ENCODE data around the gene LPAR5. TPM values are rescaled to one million over a fixed set of nuclear protein-coding genes. Genes with fewer than 3 reads are reported as not detected.

The LPAR5 gene
- total and polyA plus RNA-seq, 12 donors: 1.7 to 10.0 (median 4.1) TPM

GRCh38 chr12:6640497-6640896 is 4.7 kb upstream of the LPAR5 start:
- Histone ChIP-seq H3K4me3 (no peak overlapping the region), H3K27ac (no peak overlapping the region), H3K27me3 (no peaks in the 10 kb centered on the region), H3K36me3 (no peaks in the 10 kb centered on the region), H3K9me3 (peaks cover 0 to 15% (median 0%) of the 10 kb centered on the region in 11 donors), H3K4me1 (peaks cover 0 to 54% (median 0%) of the 10 kb centered on the region in 9 donors)
- intact Hi-C loops (cut with DNase I): no loop called here
- TF ChIP-seq, protein P1, sequence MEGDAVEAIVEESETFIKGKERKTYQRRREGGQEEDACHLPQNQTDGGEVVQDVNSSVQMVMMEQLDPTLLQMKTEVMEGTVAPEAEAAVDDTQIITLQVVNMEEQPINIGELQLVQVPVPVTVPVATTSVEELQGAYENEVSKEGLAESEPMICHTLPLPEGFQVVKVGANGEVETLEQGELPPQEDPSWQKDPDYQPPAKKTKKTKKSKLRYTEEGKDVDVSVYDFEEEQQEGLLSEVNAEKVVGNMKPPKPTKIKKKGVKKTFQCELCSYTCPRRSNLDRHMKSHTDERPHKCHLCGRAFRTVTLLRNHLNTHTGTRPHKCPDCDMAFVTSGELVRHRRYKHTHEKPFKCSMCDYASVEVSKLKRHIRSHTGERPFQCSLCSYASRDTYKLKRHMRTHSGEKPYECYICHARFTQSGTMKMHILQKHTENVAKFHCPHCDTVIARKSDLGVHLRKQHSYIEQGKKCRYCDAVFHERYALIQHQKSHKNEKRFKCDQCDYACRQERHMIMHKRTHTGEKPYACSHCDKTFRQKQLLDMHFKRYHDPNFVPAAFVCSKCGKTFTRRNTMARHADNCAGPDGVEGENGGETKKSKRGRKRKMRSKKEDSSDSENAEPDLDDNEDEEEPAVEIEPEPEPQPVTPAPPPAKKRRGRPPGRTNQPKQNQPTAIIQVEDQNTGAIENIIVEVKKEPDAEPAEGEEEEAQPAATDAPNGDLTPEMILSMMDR (IDR thresholded peaks at IDR 0.05): no peak
- DNase-seq (no peak), ATAC-seq (no peak)
- WGBS, 2 donors: 93 to 96% methylated on average over 4 of the region's 4 CpGs

- TF ChIP-seq, protein P1 (IDR thresholded peaks at IDR 0.05): no peak
- Histone ChIP-seq H3K4me1 (peaks cover 0 to 48% (median 0%) of the 10 kb centered on the region in 9 donors), H3K27me3 (no peaks in the 10 kb centered on the region), H3K36me3 (no peaks in the 10 kb centered on the region), H3K9me3 (peaks cover 0 to 11% (median 0%) of the 10 kb centered on the region in 11 donors), H3K4me3 (no peak overlapping the region), H3K27ac (peak overlapping the region in 3 of 10 donors; percentile 4 to 73 (median 22))
- DNase-seq (no peak), ATAC-seq (peak in 2 of 8 donors; percentile 29 to 67)
- WGBS, 2 donors: 69 to 76% methylated on average over 11 of the region's 11 CpGs
- intact Hi-C loops (cut with DNase I): no loop called here
Measured at GRCh38 chr12:6639151-6639801, 3.5 kb upstream of the LPAR5 start.

- TF ChIP-seq, protein P1 (IDR thresholded peaks at IDR 0.05): no peak
- no peaks in the 10 kb centered on the region for H3K36me3 ChIP-seq
- DNase-seq: no peak
- H3K4me1 ChIP-seq: peaks cover 0 to 41% (median 0%) of the 10 kb centered on the region in 9 donors
- H3K4me3 ChIP-seq: no peak overlapping the region
- H3K9me3 ChIP-seq: peaks cover 0 to 1% (median 0%) of the 10 kb centered on the region in 11 donors
- H3K27ac ChIP-seq: peak overlapping the region in 1 of 10 donors; percentile 73
- ATAC-seq: peak in 2 of 8 donors; percentile 16 to 28
- no peaks in the 10 kb centered on the region for H3K27me3 ChIP-seq
- 79 to 83% methylated on average over 9 of the region's 9 CpGs for WGBS, 2 donors
- intact Hi-C loops (cut with DNase I): no loop called here
Measured at GRCh38 chr12:6638305-6638704, 2.5 kb upstream of the LPAR5 start.

DNA sequence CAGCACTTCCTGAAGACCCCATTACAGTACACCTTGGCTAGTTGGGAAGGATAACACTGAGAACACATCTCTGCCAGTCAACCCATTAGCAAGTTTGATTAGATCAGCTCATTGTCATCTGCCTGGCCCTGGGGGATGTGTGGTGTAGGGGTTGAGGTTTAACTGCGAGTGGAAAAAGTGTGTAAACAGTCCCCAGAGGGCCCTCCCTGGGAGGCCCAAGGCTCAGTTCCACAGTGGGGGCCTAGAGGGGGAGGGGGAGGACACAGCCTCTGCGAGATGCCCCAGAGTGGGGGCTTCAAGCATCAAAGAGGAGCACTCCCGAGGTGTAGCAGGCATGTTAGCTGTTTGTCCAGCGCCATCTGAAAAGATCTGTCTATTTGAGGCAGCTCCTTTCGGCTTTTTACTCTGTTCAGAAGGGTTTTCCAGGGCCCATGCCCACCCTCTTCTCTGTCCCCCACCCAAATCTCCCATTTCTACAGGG is 344 bp downstream of the LPAR5 start:
- peak overlapping the region in 3 of 10 donors; percentile 3 to 7 (median 5) for H3K4me3 ChIP-seq
- no peak for DNase-seq
- peak overlapping the region in 3 of 10 donors; percentile 22 to 72 (median 26) for H3K27ac ChIP-seq
- WGBS, 2 donors: 73 to 79% methylated on average over 5 of the region's 5 CpGs
- peak in 1 of 8 donors; percentile 13 for ATAC-seq
- intact Hi-C loops (cut with DNase I): no loop called here
- no peaks in the 10 kb centered on the region for H3K36me3 ChIP-seq
- H3K4me1 ChIP-seq: peaks cover 0 to 54% (median 3%) of the 10 kb centered on the region in 9 donors
- peaks cover 0 to 4% (median 0%) of the 10 kb centered on the region in 7 donors for H3K27me3 ChIP-seq
- TF ChIP-seq, protein P1 (IDR thresholded peaks at IDR 0.05): no peak
- H3K9me3 ChIP-seq: no peaks in the 10 kb centered on the region
